Measurements from ENCODE around the gene LILRB5. TPM values are rescaled to one million over a fixed set of nuclear protein-coding genes. Genes with fewer than 3 reads are reported as not detected.
A peak's percentile ranks its signal among the peaks of the same experiment; 100 is the strongest.
"Not testable (repeated sequence)": the region's sequence is repeated elsewhere in the genome, so short reads cannot be mapped to it uniquely, and the experiment has no call there.

The LILRB5 gene
- total and polyA plus RNA-seq, 10 donors = 3.8 to 112 (median 63.7) TPM

DNA sequence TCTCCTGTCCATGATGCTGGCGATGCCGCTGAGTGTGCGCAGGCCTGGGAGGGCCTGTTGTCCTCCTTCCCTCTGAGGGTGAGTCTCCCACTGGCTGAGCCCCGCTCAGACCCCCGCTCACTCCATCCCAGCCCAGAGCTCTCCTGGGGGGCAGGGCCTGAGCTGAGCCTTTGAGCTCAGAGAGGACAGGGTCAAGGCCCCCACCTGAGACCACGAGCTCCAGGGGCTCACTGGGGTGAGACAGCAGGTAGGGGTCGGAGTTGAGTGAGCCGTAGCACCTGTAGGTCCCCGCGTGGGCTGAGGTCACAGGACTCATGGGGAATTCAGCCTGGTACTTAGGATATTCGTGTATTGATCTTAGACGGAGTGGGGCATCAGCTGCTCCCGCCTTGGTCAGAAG, 21.0 kb upstream of the LILRB5 start:
- DNase-seq; H3K4me3 ChIP-seq; intact Hi-C loops (cut with DNase I; ENCODE audit: low total_unique reads); H3K9me3 ChIP-seq: not testable (repeated sequence)
- Histone ChIP-seq H3K36me3 (peaks cover 0 to 58% (median 0%) of the 10 kb centered on the region in 6 donors), H3K4me1 (peaks cover 5 to 66% (median 25%) of the 10 kb centered on the region in 6 donors), H3K27me3 (replicated peaks in 1 of 7) (peaks cover 0 to 76% (median 3%) of the 10 kb centered on the region in 7 donors), H3K27ac (peak overlapping the region in 2 of 8 donors; percentile 38 to 96)
- peak in 1 of 3 donors; percentile 19 for TF ChIP-seq POLR2AphosphoS5 (IDR thresholded peaks at IDR 0.05)
- WGBS, 5 donors = 88 to 92% (median 90%) methylated on average over 13 of the region's 13 CpGs

DNA sequence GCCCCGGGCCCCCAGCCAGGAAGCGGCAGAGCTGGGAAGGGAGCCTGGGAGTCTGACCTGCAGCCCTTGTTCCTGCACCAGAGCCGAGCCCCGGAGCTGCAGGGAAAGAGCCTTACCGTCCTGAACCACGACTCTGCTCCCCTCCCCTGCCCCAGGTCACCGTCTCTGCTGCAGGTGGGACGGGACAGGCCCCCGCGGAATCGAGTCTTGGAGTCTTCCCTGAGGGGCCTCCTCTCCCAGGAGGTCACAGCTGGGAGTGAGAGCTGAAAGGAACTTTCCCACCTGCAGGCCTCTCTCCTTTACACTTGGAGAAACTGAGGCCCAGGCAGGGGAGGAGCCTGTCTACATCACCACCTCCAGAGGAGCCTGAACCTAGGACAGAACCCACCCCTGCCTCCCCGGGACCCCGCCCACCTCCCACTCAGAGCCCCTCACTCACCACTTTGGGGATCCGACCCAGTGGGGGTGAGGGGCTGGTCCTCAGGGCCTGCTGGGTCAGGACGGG, 20.1 kb upstream of the LILRB5 start:
- Histone ChIP-seq H3K36me3 (peaks cover 0 to 58% (median 0%) of the 10 kb centered on the region in 6 donors), H3K27me3 (replicated peaks in 1 of 7) (peaks cover 0 to 75% (median 3%) of the 10 kb centered on the region in 7 donors), H3K27ac (peak overlapping the region in 2 of 8 donors; percentile 38 to 96), H3K4me1 (peaks cover 0 to 64% (median 17%) of the 10 kb centered on the region in 6 donors)
- H3K9me3 ChIP-seq; intact Hi-C loops (cut with DNase I; ENCODE audit: low total_unique reads); H3K4me3 ChIP-seq; DNase-seq: not testable (repeated sequence)
- WGBS, 5 donors = 72 to 80% (median 76%) methylated on average over 12 to 15 of the region's 15 CpGs

DNA sequence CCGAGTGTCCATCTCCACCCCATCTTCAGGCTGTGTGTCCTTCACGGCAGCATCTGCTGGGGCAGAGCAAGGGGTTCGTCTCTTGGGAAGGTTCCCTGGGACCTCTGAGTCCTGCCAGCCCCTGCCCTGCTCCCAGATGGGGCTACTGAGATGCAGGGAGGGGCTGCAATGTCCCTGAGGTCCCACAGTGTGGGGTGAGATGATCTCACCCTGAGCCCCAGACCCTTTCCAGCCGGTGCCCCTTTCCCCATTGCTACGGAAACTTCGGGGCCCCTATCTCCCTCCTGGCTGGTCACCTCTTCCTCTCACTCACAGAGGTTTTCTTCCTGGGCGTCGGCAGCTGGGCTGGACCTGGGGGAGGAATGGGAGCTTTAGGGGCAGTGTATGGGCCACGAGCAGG, 18.9 kb upstream of the LILRB5 start:
- no peak for DNase-seq
- Histone ChIP-seq H3K27me3 (replicated peaks in 1 of 7) (peaks cover 0 to 66% (median 3%) of the 10 kb centered on the region in 7 donors), H3K4me3 (no peak overlapping the region), H3K36me3 (peaks cover 0 to 58% (median 0%) of the 10 kb centered on the region in 6 donors), H3K4me1 (peaks cover 0 to 54% (median 7%) of the 10 kb centered on the region in 6 donors), H3K27ac (peak overlapping the region in 1 of 8 donors; percentile 16), H3K9me3 (no peaks in the 10 kb centered on the region)
- intact Hi-C loops (cut with DNase I; ENCODE audit: low total_unique reads) = no loop called here
- TF ChIP-seq POLR2A (IDR thresholded peaks at IDR 0.05) (no peak), POLR2AphosphoS5 (IDR thresholded peaks at IDR 0.05) (peak in 1 of 3 donors; percentile 43)
- TF ChIP-seq, protein P1, sequence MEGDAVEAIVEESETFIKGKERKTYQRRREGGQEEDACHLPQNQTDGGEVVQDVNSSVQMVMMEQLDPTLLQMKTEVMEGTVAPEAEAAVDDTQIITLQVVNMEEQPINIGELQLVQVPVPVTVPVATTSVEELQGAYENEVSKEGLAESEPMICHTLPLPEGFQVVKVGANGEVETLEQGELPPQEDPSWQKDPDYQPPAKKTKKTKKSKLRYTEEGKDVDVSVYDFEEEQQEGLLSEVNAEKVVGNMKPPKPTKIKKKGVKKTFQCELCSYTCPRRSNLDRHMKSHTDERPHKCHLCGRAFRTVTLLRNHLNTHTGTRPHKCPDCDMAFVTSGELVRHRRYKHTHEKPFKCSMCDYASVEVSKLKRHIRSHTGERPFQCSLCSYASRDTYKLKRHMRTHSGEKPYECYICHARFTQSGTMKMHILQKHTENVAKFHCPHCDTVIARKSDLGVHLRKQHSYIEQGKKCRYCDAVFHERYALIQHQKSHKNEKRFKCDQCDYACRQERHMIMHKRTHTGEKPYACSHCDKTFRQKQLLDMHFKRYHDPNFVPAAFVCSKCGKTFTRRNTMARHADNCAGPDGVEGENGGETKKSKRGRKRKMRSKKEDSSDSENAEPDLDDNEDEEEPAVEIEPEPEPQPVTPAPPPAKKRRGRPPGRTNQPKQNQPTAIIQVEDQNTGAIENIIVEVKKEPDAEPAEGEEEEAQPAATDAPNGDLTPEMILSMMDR (IDR thresholded peaks at IDR 0.05 in 8 of 11, conservative IDR thresholded peaks at IDR 0.05 in 3 of 11) = no peak
- WGBS, 5 donors = 63 to 80% (median 67%) methylated on average over 7 to 9 of the region's 9 CpGs

DNA sequence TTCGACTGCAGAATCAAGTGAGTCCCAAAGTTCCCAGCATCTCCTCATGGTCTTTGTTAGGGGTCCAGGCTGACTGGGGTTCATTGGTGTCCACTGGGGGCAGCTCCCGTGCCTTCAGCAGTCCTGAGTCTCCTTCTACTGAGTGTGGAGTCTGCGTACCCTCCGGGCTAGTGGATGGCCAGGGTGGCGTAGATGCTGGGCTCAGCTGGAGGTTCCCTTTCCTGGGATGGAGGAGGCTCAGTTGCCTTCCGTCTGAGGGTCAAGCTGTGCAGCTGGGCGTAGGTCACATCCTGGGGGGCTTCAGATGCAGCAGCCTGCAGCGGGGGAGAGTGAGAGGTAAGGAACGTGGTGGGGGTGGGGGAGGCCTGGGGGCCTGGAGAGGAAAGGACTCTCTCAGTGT, 17.4 kb upstream of the LILRB5 start:
- Histone ChIP-seq H3K4me1 (peaks cover 0 to 41% (median 2%) of the 10 kb centered on the region in 6 donors), H3K36me3 (peaks cover 0 to 58% (median 0%) of the 10 kb centered on the region in 6 donors), H3K27ac (peak overlapping the region in 1 of 8 donors; percentile 3), H3K27me3 (replicated peaks in 1 of 7) (peaks cover 0 to 61% (median under 1%) of the 10 kb centered on the region in 7 donors)
- H3K9me3 ChIP-seq; H3K4me3 ChIP-seq; DNase-seq; intact Hi-C loops (cut with DNase I; ENCODE audit: low total_unique reads): not testable (repeated sequence)
- 52 to 79% (median 76%) methylated on average over 5 to 9 of the region's 9 CpGs for WGBS, 5 donors

DNA sequence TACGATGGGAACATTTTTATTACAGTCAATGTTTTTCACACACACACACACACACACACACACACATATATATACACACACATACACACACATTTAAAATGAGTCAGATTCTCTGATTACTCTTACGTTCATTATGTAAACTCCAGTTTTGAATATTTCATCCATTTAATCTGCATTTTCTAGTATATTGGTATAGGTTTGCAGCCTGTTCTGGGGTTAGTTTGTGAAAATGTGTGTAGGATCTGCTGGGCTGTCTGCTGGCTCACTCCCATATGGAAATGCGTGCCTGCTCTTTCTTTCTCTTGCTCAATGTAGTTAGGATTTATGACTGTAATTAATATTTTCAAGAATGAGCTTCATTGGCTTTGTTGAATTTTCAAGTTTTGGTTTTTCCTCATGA, 16.7 kb upstream of the LILRB5 start:
- Histone ChIP-seq H3K9me3 (no peaks in the 10 kb centered on the region), H3K4me1 (peaks cover 0 to 41% (median 2%) of the 10 kb centered on the region in 6 donors), H3K27me3 (replicated peaks in 1 of 7) (peaks cover 0 to 54% (median 0%) of the 10 kb centered on the region in 7 donors), H3K4me3 (no peak overlapping the region), H3K36me3 (peaks cover 0 to 51% (median 0%) of the 10 kb centered on the region in 6 donors), H3K27ac (peak overlapping the region in 1 of 8 donors; percentile 3)
- TF ChIP-seq, protein P1 (IDR thresholded peaks at IDR 0.05 in 8 of 11, conservative IDR thresholded peaks at IDR 0.05 in 3 of 11) = no peak
- TF ChIP-seq POLR2AphosphoS5 (IDR thresholded peaks at IDR 0.05) = no peak
- TF ChIP-seq POLR2A (IDR thresholded peaks at IDR 0.05) = no peak
- 66 to 79% (median 70%) methylated on average over 3 of the region's 3 CpGs for WGBS, 5 donors
- no peak for DNase-seq
- intact Hi-C loops (cut with DNase I; ENCODE audit: low total_unique reads) = no loop called here

DNA sequence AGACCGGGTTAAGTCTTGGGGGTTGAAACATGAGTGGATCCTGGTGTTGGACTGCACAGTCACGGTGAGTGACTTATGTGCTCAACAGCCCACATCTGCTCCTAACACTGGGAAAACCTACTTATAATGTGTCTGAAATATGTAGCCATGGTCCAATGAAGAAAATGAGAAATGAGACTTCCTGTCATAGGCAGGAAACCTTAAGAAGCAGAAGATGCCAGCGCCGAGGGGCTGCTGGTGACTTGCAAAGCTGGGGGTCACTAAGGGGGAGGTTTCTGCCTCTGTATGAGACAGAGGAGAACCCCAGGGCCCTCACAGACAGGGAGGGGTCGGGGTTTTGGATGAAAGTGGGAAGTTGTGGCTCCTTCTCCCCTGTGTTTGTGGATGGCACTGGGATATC, 15.1 kb upstream of the LILRB5 start:
- intact Hi-C loops (cut with DNase I; ENCODE audit: low total_unique reads) = not testable (repeated sequence)
- WGBS, 5 donors = 27 to 41% (median 36%) methylated on average over 5 of the region's 5 CpGs

DNA sequence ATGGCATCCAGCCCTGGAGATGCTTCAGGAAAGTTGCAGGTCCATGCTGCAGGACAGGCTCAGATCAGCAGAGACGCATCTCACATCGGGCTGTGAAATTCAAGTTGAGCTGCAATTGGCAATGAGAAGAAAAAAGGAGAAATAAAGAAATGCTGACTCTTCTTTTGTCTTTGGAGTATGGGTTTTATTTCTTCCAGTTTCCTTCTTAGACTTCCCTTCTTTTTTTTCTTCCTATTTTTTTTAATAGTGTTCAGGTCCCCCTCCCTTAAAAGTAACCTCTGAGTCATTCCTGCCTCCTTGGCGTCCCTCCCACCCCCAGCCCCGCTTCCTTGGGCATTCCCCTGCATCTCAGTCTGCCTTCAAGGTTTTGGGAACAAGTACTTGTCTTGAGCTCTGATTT, 14.5 kb upstream of the LILRB5 start:
- H3K4me1 ChIP-seq = peaks cover 0 to 33% (median 2%) of the 10 kb centered on the region in 6 donors
- H3K36me3 ChIP-seq = peaks cover 0 to 28% (median 0%) of the 10 kb centered on the region in 6 donors
- H3K4me3 ChIP-seq; H3K9me3 ChIP-seq; DNase-seq; intact Hi-C loops (cut with DNase I; ENCODE audit: low total_unique reads): not testable (repeated sequence)
- peak overlapping the region in 6 of 8 donors; percentile 22 to 83 (median 73) for H3K27ac ChIP-seq
- WGBS, 5 donors = 48 to 62% (median 51%) methylated on average over 4 of the region's 4 CpGs
- peaks cover 0 to 33% (median 0%) of the 10 kb centered on the region in 7 donors for H3K27me3 ChIP-seq (replicated peaks in 1 of 7)

More for the DNA sequence above, 15.1 kb upstream of the LILRB5 start:
- Histone ChIP-seq H3K27me3 (replicated peaks in 1 of 7) (peaks cover 0 to 39% (median 0%) of the 10 kb centered on the region in 7 donors), H3K27ac (peak overlapping the region in 5 of 8 donors; percentile 32 to 83 (median 66)), H3K4me1 (peaks cover 0 to 32% (median 2%) of the 10 kb centered on the region in 6 donors), H3K36me3 (peaks cover 0 to 34% (median 0%) of the 10 kb centered on the region in 6 donors)
- DNase-seq, H3K4me3 ChIP-seq, H3K9me3 ChIP-seq: not testable (repeated sequence)

All from spleen (tissue), 11 donors.